ENCODE results near the gene DHX40.
A peak's percentile ranks its signal among the peaks of the same experiment; 100 is the strongest.
"Not testable (repeated sequence)": the region's sequence is repeated elsewhere in the genome, so short reads cannot be mapped to it uniquely, and the experiment has no call there.

The DHX40 gene

GRCh38 chr17:59565959-59566324 lies 532 bp downstream of the DHX40 start:
- Histone ChIP-seq H3K4me1 (ENCODE audit: control insufficient read depth, low read depth, low read length) (peaks cover 7% of the 10 kb centered on the region), H3K4me3 (ENCODE audit: low read length) (peak overlapping the region; percentile 100), H3K9me3 (ENCODE audit: control insufficient read depth, low read depth, low read length) (peaks cover 9% of the 10 kb centered on the region), H3K27me3 (ENCODE audit: control insufficient read depth, insufficient read depth, low read length) (peaks cover 17% of the 10 kb centered on the region), H3K9ac (ENCODE audit: low read length) (peak overlapping the region; percentile 94), H3K27ac (ENCODE audit: low read length) (peak overlapping the region; percentile 85), H3K36me3 (ENCODE audit: control insufficient read depth, low read depth, low read length) (peaks cover 5% of the 10 kb centered on the region)

- not testable (repeated sequence) for H3K9me3 ChIP-seq (ENCODE audit: control insufficient read depth, low read depth, low read length); H3K36me3 ChIP-seq (ENCODE audit: control insufficient read depth, low read depth, low read length); H3K27ac ChIP-seq (ENCODE audit: low read length); H3K4me3 ChIP-seq (ENCODE audit: low read length); H3K9ac ChIP-seq (ENCODE audit: low read length); H3K4me1 ChIP-seq (ENCODE audit: control insufficient read depth, low read depth, low read length)
- peaks cover 12% of the 10 kb centered on the region for H3K27me3 ChIP-seq (ENCODE audit: control insufficient read depth, insufficient read depth, low read length)
Observed at GRCh38 chr17:59569151-59569550, 3.7 kb downstream of the DHX40 start.

GRCh38 chr17:59572301-59572924 lies 7.0 kb downstream of the DHX40 start:
- Histone ChIP-seq H3K4me1 (ENCODE audit: control insufficient read depth, low read depth, low read length) (no peaks in the 10 kb centered on the region), H3K36me3 (ENCODE audit: control insufficient read depth, low read depth, low read length) (peaks cover 5% of the 10 kb centered on the region), H3K27ac (ENCODE audit: low read length) (no peak overlapping the region), H3K9ac (ENCODE audit: low read length) (no peak overlapping the region), H3K9me3 (ENCODE audit: control insufficient read depth, low read depth, low read length) (no peaks in the 10 kb centered on the region), H3K27me3 (ENCODE audit: control insufficient read depth, insufficient read depth, low read length) (no peaks in the 10 kb centered on the region), H3K4me3 (ENCODE audit: low read length) (no peak overlapping the region)

GRCh38 chr17:59584168-59584567 lies 18.8 kb downstream of the DHX40 start:
- not testable (repeated sequence) for H3K4me1 ChIP-seq (ENCODE audit: control insufficient read depth, low read depth, low read length); H3K9me3 ChIP-seq (ENCODE audit: control insufficient read depth, low read depth, low read length); H3K4me3 ChIP-seq (ENCODE audit: low read length); H3K27me3 ChIP-seq (ENCODE audit: control insufficient read depth, insufficient read depth, low read length); H3K27ac ChIP-seq (ENCODE audit: low read length); H3K9ac ChIP-seq (ENCODE audit: low read length); H3K36me3 ChIP-seq (ENCODE audit: control insufficient read depth, low read depth, low read length)

- Histone ChIP-seq H3K9ac (ENCODE audit: low read length) (no peak overlapping the region), H3K27ac (ENCODE audit: low read length) (no peak overlapping the region), H3K4me3 (ENCODE audit: low read length) (no peak overlapping the region), H3K27me3 (ENCODE audit: control insufficient read depth, insufficient read depth, low read length) (no peaks in the 10 kb centered on the region), H3K36me3 (ENCODE audit: control insufficient read depth, low read depth, low read length) (peaks cover 14% of the 10 kb centered on the region), H3K4me1 (ENCODE audit: control insufficient read depth, low read depth, low read length) (no peaks in the 10 kb centered on the region), H3K9me3 (ENCODE audit: control insufficient read depth, low read depth, low read length) (no peaks in the 10 kb centered on the region)
Observed at GRCh38 chr17:59600169-59600568, 34.8 kb downstream of the DHX40 start.

GRCh38 chr17:59601130-59601529 lies 35.7 kb downstream of the DHX40 start:
- no peak overlapping the region for H3K4me3 ChIP-seq (ENCODE audit: low read length)
- H3K9ac ChIP-seq (ENCODE audit: low read length), result no peak overlapping the region
- H3K36me3 ChIP-seq (ENCODE audit: control insufficient read depth, low read depth, low read length), result peaks cover 20% of the 10 kb centered on the region

GRCh38 chr17:59607061-59607460 lies 41.7 kb downstream of the DHX40 start:
- Histone ChIP-seq H3K9me3 (ENCODE audit: control insufficient read depth, low read depth, low read length) (no peaks in the 10 kb centered on the region), H3K36me3 (ENCODE audit: control insufficient read depth, low read depth, low read length) (peaks cover 20% of the 10 kb centered on the region), H3K9ac (ENCODE audit: low read length) (no peak overlapping the region), H3K4me1 (ENCODE audit: control insufficient read depth, low read depth, low read length) (no peaks in the 10 kb centered on the region), H3K27me3 (ENCODE audit: control insufficient read depth, insufficient read depth, low read length) (no peaks in the 10 kb centered on the region), H3K4me3 (ENCODE audit: low read length) (no peak overlapping the region), H3K27ac (ENCODE audit: low read length) (no peak overlapping the region)

More at GRCh38 chr17:59601130-59601529, 35.7 kb downstream of the DHX40 start:
- no peak overlapping the region for H3K27ac ChIP-seq (ENCODE audit: low read length)
- H3K9me3 ChIP-seq (ENCODE audit: control insufficient read depth, low read depth, low read length), result no peaks in the 10 kb centered on the region
- no peaks in the 10 kb centered on the region for H3K4me1 ChIP-seq (ENCODE audit: control insufficient read depth, low read depth, low read length)
- H3K27me3 ChIP-seq (ENCODE audit: control insufficient read depth, insufficient read depth, low read length), result no peaks in the 10 kb centered on the region

GRCh38 chr17:59607817-59608403 lies 42.5 kb downstream of the DHX40 start:
- Histone ChIP-seq H3K4me1 (ENCODE audit: control insufficient read depth, low read depth, low read length) (no peaks in the 10 kb centered on the region), H3K27ac (ENCODE audit: low read length) (no peak overlapping the region), H3K4me3 (ENCODE audit: low read length) (no peak overlapping the region), H3K9ac (ENCODE audit: low read length) (no peak overlapping the region), H3K9me3 (ENCODE audit: control insufficient read depth, low read depth, low read length) (no peaks in the 10 kb centered on the region), H3K27me3 (ENCODE audit: control insufficient read depth, insufficient read depth, low read length) (no peaks in the 10 kb centered on the region), H3K36me3 (ENCODE audit: control insufficient read depth, low read depth, low read length) (peaks cover 16% of the 10 kb centered on the region)

GRCh38 chr17:59611503-59611902 lies 46.1 kb downstream of the DHX40 start:
- Histone ChIP-seq H3K27ac (ENCODE audit: low read length) (no peak overlapping the region), H3K36me3 (ENCODE audit: control insufficient read depth, low read depth, low read length) (peaks cover 8% of the 10 kb centered on the region), H3K4me1 (ENCODE audit: control insufficient read depth, low read depth, low read length) (no peaks in the 10 kb centered on the region), H3K9ac (ENCODE audit: low read length) (no peak overlapping the region), H3K27me3 (ENCODE audit: control insufficient read depth, insufficient read depth, low read length) (no peaks in the 10 kb centered on the region), H3K4me3 (ENCODE audit: low read length) (no peak overlapping the region), H3K9me3 (ENCODE audit: control insufficient read depth, low read depth, low read length) (no peaks in the 10 kb centered on the region)

- Histone ChIP-seq H3K4me3 (ENCODE audit: low read length) (no peak overlapping the region), H3K36me3 (ENCODE audit: control insufficient read depth, low read depth, low read length) (no peaks in the 10 kb centered on the region), H3K9ac (ENCODE audit: low read length) (no peak overlapping the region), H3K4me1 (ENCODE audit: control insufficient read depth, low read depth, low read length) (peaks cover 10% of the 10 kb centered on the region), H3K27ac (ENCODE audit: low read length) (no peak overlapping the region), H3K9me3 (ENCODE audit: control insufficient read depth, low read depth, low read length) (no peaks in the 10 kb centered on the region), H3K27me3 (ENCODE audit: control insufficient read depth, insufficient read depth, low read length) (no peaks in the 10 kb centered on the region)
Observed at GRCh38 chr17:59616253-59616920, 51.0 kb downstream of the DHX40 start.

- no peaks in the 10 kb centered on the region for H3K9me3 ChIP-seq (ENCODE audit: control insufficient read depth, low read depth, low read length)
- H3K4me3 ChIP-seq (ENCODE audit: low read length), result peak overlapping the region; percentile 95
- peaks cover 15% of the 10 kb centered on the region for H3K4me1 ChIP-seq (ENCODE audit: control insufficient read depth, low read depth, low read length)
- H3K9ac ChIP-seq (ENCODE audit: low read length), result peak overlapping the region; percentile 88
- H3K36me3 ChIP-seq (ENCODE audit: control insufficient read depth, low read depth, low read length), result no peaks in the 10 kb centered on the region
- no peak overlapping the region for H3K27ac ChIP-seq (ENCODE audit: low read length)
- no peaks in the 10 kb centered on the region for H3K27me3 ChIP-seq (ENCODE audit: control insufficient read depth, insufficient read depth, low read length)
Observed at GRCh38 chr17:59617156-59617732, 51.8 kb downstream of the DHX40 start.

- Histone ChIP-seq H3K27me3 (ENCODE audit: control insufficient read depth, insufficient read depth, low read length) (no peaks in the 10 kb centered on the region), H3K27ac (ENCODE audit: low read length) (peak overlapping the region; percentile 94), H3K9ac (ENCODE audit: low read length) (peak overlapping the region; percentile 88), H3K4me3 (ENCODE audit: low read length) (peak overlapping the region; percentile 95), H3K36me3 (ENCODE audit: control insufficient read depth, low read depth, low read length) (no peaks in the 10 kb centered on the region), H3K4me1 (ENCODE audit: control insufficient read depth, low read depth, low read length) (peaks cover 23% of the 10 kb centered on the region), H3K9me3 (ENCODE audit: control insufficient read depth, low read depth, low read length) (no peaks in the 10 kb centered on the region)
Observed at GRCh38 chr17:59619035-59619297, 53.6 kb downstream of the DHX40 start.

Measured in iPS-18a (cell line).